ENCODE measurements around the gene TNS4.

The TNS4 gene

DNA sequence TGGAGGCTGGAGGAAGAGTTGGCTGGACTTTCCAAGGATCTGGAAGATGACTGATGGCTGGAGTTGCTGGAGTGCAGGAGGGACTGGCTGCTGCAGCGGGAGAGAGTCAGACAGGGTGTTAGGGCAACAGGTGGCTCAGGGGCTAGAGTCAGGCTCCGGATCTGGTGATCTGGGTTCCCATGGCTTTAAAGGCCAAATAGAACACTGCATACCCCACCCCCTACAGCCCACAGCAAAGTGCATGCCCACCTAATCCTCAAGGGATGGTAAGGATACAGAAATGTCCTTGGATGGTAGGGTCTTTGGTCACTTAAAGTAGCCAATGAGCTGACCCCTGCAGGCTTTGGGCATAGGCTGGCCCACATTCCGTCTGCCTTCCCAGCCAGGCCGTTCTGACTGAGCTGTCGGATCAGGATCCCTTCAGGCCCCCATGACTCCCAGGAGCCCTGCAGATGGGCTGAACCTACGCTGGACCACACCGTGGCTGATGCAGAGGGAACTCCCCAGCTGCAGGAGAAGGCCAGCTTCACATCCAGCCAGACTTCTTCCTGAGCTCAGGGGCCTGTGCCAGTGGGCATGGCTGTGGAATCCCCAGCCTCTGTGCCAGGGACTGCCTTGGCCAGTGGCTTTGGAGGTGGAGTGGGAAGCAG is 13.9 kb downstream of the TNS4 start:
- TF ChIP-seq, protein P1, sequence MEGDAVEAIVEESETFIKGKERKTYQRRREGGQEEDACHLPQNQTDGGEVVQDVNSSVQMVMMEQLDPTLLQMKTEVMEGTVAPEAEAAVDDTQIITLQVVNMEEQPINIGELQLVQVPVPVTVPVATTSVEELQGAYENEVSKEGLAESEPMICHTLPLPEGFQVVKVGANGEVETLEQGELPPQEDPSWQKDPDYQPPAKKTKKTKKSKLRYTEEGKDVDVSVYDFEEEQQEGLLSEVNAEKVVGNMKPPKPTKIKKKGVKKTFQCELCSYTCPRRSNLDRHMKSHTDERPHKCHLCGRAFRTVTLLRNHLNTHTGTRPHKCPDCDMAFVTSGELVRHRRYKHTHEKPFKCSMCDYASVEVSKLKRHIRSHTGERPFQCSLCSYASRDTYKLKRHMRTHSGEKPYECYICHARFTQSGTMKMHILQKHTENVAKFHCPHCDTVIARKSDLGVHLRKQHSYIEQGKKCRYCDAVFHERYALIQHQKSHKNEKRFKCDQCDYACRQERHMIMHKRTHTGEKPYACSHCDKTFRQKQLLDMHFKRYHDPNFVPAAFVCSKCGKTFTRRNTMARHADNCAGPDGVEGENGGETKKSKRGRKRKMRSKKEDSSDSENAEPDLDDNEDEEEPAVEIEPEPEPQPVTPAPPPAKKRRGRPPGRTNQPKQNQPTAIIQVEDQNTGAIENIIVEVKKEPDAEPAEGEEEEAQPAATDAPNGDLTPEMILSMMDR (IDR thresholded peaks at IDR 0.05), result no peak
- TF ChIP-seq ZFX (IDR thresholded peaks at IDR 0.05; ENCODE audit: borderline replicate concordance), result no peak
- no peak overlapping the region for H3K27ac ChIP-seq

DNA sequence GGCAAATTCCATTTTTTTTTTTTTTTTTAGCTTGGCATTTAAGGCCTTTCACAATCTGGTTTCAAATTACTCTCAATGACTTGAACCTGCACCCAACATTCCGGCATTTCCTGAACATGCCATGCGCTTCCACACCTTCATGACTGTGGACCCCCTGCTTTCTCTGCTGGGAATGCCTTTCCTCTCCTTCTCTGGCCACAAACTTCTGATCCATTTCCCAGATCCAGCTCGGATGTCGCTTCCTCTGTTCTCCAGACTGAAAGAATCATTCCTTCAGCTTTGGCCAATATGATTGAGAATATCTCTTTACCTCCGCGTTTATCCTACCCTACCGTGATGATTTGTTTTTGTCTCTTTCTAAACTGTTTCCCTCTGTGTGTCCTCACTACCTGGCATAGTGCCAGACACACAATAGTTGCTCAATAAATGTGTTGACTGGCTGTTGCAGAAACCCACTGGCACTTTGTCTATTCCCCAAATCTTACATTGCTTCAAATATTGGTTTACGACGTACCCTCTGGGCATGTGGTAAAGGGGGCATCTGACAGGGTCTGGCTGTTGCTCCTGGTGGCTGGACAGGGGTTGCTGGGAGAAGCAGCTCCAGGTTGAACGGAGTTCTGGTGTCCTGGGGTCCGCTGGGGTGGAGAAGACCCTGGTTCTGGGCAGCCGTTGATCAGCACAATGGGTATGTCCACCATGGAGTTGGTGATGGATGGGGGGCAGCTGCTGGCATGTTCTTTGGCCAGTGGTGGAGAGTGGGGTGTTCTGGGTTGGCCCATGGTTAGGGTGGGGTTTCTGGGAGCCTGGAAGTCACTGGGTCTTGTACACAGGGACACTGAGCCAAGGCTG is 14.7 kb downstream of the TNS4 start:
- no peak for TF ChIP-seq ZFX (IDR thresholded peaks at IDR 0.05; ENCODE audit: borderline replicate concordance)
- TF ChIP-seq, protein P1 (IDR thresholded peaks at IDR 0.05), result no peak
- H3K27ac ChIP-seq, result no peak overlapping the region

DNA sequence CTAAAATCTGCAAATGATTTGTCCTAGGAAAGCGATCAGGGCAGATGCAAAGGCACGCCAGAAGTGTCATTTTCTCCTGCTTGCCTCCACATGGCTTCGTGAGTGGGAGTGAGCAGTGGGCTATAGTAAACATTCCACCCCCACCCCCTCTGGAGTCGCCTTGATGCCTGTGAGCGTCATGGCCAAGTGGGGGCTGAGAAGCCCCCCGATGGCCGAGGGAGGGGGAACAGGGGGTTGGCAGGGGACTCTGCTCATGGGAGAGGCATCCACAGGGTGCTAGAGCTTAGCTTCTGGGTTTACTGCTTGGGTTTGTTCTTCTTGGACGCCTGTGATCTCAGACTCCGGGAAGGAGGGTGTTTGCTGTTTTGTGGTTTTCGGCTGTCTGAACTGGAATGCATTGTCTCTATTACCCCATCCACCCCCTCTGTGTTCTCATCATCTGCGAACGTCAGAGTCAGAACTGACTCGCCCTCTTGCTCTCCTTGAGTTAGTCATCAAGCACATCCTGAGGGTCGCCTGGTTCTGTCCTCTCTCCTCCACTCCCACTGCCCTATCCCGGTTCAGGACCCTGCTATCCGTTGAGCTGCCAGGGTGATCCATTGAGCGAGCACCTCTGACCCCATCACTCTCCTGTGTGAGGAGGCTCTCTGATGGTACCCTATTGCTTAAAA is 15.4 kb downstream of the TNS4 start:
- TF ChIP-seq ZFX (IDR thresholded peaks at IDR 0.05; ENCODE audit: borderline replicate concordance), result no peak
- H3K27ac ChIP-seq, result no peak overlapping the region

GRCh38 chr17:40484973-40485530 is 16.4 kb downstream of the TNS4 start:
- TF ChIP-seq ZFX (IDR thresholded peaks at IDR 0.05; ENCODE audit: borderline replicate concordance), result no peak
- TF ChIP-seq, protein P1 (IDR thresholded peaks at IDR 0.05), result no peak
- no peak overlapping the region for H3K27ac ChIP-seq

GRCh38 chr17:40484285-40484972 is 17.0 kb downstream of the TNS4 start:
- H3K27ac ChIP-seq, result no peak overlapping the region
- TF ChIP-seq ZFX (IDR thresholded peaks at IDR 0.05; ENCODE audit: borderline replicate concordance), result no peak
- TF ChIP-seq, protein P1 (IDR thresholded peaks at IDR 0.05), result no peak

DNA sequence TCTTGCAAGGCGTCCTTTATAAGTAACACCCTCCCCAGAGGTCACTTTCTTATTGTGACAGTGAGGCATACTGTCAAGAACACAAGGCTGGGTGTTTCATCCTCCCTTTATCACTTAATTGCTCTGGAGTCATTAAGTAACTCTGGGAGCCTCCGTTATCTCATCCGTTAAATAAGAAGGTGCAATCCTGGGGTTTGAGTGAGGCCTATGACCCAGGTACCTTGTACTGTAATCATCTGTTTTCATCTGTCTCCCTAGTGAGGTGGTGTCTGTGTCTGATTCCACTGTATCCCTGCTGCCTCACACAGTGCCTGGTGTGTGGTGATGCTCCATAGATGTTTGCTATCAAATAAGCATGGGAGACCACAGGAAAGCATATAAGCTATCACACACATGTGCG is 17.7 kb downstream of the TNS4 start:
- H3K27ac ChIP-seq, result no peak overlapping the region
- no peak for TF ChIP-seq ZFX (IDR thresholded peaks at IDR 0.05; ENCODE audit: borderline replicate concordance)
- TF ChIP-seq, protein P1 (IDR thresholded peaks at IDR 0.05), result no peak

- no peak overlapping the region for H3K27ac ChIP-seq
- TF ChIP-seq, protein P1 (IDR thresholded peaks at IDR 0.05), result no peak
These were observed 18.7 kb downstream of the TNS4 start for GRCh38 chr17:40482722-40483121.

All from 22Rv1 (cell line).